Measurements from ENCODE around the gene FBRSL1. TPM values are rescaled to one million over a fixed set of nuclear protein-coding genes. Genes with fewer than 3 reads are reported as not detected.

Gene FBRSL1
- total RNA-seq, 1 experiment from 2014 or later, result 96.1 TPM

DNA sequence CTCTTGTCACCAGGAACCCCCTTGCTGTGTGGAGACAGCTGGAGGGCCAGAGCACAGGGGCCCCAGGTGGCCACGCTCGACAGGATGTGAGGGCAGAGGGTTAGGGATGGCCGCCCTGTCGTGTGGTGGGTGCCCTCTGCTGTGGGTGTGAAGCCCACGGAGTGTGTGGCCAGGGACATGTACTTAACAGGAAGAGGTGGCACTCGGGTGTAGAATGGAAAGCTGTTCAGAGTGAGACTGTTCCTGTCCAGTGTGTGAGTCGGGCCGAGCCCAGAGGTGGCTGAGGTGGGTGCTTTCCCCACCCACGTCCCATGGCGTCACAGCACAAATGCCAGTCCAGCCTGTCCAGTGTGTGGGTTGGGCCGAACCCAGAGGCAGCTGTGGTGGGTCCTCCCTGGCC lies 47.1 kb downstream of the FBRSL1 start:
- Histone ChIP-seq H3K4me3 (ENCODE audit: low read depth, low read length) (no peak overlapping the region), H3K4me1 (no peaks in the 10 kb centered on the region), H3K9me3 (peaks cover 9% of the 10 kb centered on the region; the same call in 1 of the 2 replicates), H3K36me3 (ENCODE audit: control insufficient read depth, insufficient read depth, low read length) (no peaks in the 10 kb centered on the region), H3K27me3 (replicated peaks; ENCODE audit: control insufficient read depth, insufficient read depth, low read length) (no peaks in the 10 kb centered on the region)
- intact Hi-C loops (cut with micrococcal nuclease; ENCODE audit: unreplicated experiment), result no loop called here
- no TSS peak for BruUV-seq (replicated peaks)
- CTCF ChIA-PET, result no interaction called here
- no peaks in the 10 kb centered on the region for H3K27me3 Mint-ChIP-seq (ENCODE audit: insufficient read depth, unreplicated experiment)
- H3K4me1 Mint-ChIP-seq (ENCODE audit: low read depth, unreplicated experiment), result no peaks in the 10 kb centered on the region
- no peak overlapping the region for H3K27ac Mint-ChIP-seq (ENCODE audit: unreplicated experiment)
- POLR2A ChIA-PET, result no interaction called here
- H3K4me3 Mint-ChIP-seq (ENCODE audit: unreplicated experiment), result no peak overlapping the region
- peaks cover 11% of the 10 kb centered on the region for H3K36me3 Mint-ChIP-seq (ENCODE audit: insufficient read depth, unreplicated experiment)
- DNase-seq, result no peak
- H3K9me3 Mint-ChIP-seq (ENCODE audit: unreplicated experiment), result peaks cover 18% of the 10 kb centered on the region
- TF ChIP-seq CTCF (IDR thresholded peaks at IDR 0.05; ENCODE audit: insufficient read depth in 1 of 2, low read depth in 1 of 2, low read length in 1 of 2, severe bottlenecking in 1 of 2, unreplicated experiment in 1 of 2), result no peak

DNA sequence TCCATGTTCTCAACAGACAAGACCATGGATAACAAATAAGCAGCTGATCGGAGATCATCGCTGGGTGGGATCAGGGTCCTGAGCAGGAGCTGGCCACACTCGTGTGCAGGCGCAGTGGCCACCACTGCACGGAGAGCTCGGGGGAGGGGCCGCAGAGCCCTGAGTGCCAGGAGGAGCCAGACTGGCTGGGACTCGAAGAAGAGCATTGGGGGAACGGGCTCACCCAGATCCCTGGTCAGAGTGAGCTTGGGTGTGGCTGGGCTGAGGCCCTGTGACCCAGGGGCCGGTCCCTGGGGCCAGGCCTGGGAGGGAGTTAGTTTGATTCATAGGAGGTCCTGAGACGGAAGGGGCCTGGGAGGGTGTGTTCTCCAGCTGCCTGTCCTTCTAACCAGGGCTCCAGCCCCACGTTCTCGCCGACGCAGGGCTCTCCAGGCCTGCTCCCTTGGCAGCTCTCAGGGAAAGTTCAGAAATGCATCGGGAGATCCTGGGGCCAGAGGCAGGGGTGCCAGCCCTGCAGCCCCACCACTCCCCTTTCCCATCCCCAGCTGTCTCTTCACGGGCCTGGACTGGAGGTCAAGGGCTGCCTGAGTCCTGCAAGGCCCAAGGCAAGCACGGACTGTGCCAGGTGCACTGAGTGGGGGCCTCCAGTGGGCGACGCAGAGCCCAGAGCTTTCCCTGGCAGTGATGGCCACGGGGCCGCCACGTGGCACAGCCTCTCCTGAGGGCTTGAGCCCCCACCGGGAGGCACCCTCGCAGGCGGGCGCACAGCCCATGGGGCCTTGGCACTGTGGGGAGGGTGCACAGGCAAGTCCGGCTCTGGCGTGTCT lies 48.1 kb downstream of the FBRSL1 start:
- no peak for DNase-seq
- Histone ChIP-seq H3K4me1 (no peaks in the 10 kb centered on the region), H3K27me3 (replicated peaks; ENCODE audit: control insufficient read depth, insufficient read depth, low read length) (no peaks in the 10 kb centered on the region), H3K4me3 (ENCODE audit: low read depth, low read length) (no peak overlapping the region), H3K9me3 (peaks cover 9% of the 10 kb centered on the region; the same call in 1 of the 2 replicates), H3K36me3 (ENCODE audit: control insufficient read depth, insufficient read depth, low read length) (no peaks in the 10 kb centered on the region)
- Mint-ChIP-seq H3K9me3 (ENCODE audit: unreplicated experiment) (peaks cover 18% of the 10 kb centered on the region), H3K4me3 (ENCODE audit: unreplicated experiment) (no peak overlapping the region), H3K27me3 (ENCODE audit: insufficient read depth, unreplicated experiment) (no peaks in the 10 kb centered on the region), H3K36me3 (ENCODE audit: insufficient read depth, unreplicated experiment) (peaks cover 11% of the 10 kb centered on the region), H3K4me1 (ENCODE audit: low read depth, unreplicated experiment) (no peaks in the 10 kb centered on the region), H3K27ac (ENCODE audit: unreplicated experiment) (no peak overlapping the region)
- intact Hi-C loops (cut with micrococcal nuclease; ENCODE audit: unreplicated experiment), result no loop called here
- no peak for TF ChIP-seq CTCF (IDR thresholded peaks at IDR 0.05; ENCODE audit: insufficient read depth in 1 of 2, low read depth in 1 of 2, low read length in 1 of 2, severe bottlenecking in 1 of 2, unreplicated experiment in 1 of 2)
- BruUV-seq (replicated peaks), result no TSS peak
- ChIA-PET POLR2A (no interaction called here), CTCF (no interaction called here)

- TF ChIP-seq CTCF (IDR thresholded peaks at IDR 0.05; ENCODE audit: insufficient read depth in 1 of 2, low read depth in 1 of 2, low read length in 1 of 2, severe bottlenecking in 1 of 2, unreplicated experiment in 1 of 2), result no peak
- no peaks in the 10 kb centered on the region for H3K27me3 ChIP-seq (replicated peaks; ENCODE audit: control insufficient read depth, insufficient read depth, low read length)
- CTCF ChIA-PET, result no interaction called here
- no peak for DNase-seq
- no peaks in the 10 kb centered on the region for H3K36me3 ChIP-seq (ENCODE audit: control insufficient read depth, insufficient read depth, low read length)
- no peak overlapping the region for H3K4me3 Mint-ChIP-seq (ENCODE audit: unreplicated experiment)
- H3K36me3 Mint-ChIP-seq (ENCODE audit: insufficient read depth, unreplicated experiment), result peaks cover 6% of the 10 kb centered on the region
- POLR2A ChIA-PET, result no interaction called here
- H3K27ac Mint-ChIP-seq (ENCODE audit: unreplicated experiment), result no peak overlapping the region
- H3K4me3 ChIP-seq (ENCODE audit: low read depth, low read length), result no peak overlapping the region
- H3K4me1 ChIP-seq, result no peaks in the 10 kb centered on the region
- intact Hi-C loops (cut with micrococcal nuclease; ENCODE audit: unreplicated experiment), result no loop called here
- H3K27me3 Mint-ChIP-seq (ENCODE audit: insufficient read depth, unreplicated experiment), result no peaks in the 10 kb centered on the region
- peaks cover 9% of the 10 kb centered on the region; the same call in 1 of the 2 replicates for H3K9me3 ChIP-seq
- peaks cover 18% of the 10 kb centered on the region for H3K9me3 Mint-ChIP-seq (ENCODE audit: unreplicated experiment)
- BruUV-seq (replicated peaks), result no TSS peak
- H3K4me1 Mint-ChIP-seq (ENCODE audit: low read depth, unreplicated experiment), result no peaks in the 10 kb centered on the region
Observed at GRCh38 chr12:132538663-132538990, 48.7 kb downstream of the FBRSL1 start.

Measured in Caco-2 (cell line).